Measurements from ENCODE around the gene MAML3.

DNA sequence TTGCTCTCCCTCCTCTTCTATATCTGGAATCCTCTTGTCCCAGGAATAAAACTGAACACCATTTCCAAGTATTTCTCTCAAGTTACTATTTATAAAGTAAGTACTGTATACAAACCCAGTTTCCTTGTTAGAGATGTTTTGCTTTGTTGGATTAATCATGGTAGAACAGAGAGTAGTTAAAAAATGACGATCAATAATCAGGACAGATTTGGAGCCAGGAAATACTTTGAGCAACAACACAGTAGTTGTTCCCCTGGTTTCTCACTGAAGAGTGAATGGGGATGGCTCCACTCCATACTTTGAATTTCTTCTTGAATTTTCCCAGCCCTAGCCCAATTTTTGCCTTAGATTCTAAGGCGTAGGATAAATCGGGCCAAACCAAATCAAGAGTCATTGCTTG lies 467.0 kb downstream of the MAML3 start:
- TF ChIP-seq, protein P1, sequence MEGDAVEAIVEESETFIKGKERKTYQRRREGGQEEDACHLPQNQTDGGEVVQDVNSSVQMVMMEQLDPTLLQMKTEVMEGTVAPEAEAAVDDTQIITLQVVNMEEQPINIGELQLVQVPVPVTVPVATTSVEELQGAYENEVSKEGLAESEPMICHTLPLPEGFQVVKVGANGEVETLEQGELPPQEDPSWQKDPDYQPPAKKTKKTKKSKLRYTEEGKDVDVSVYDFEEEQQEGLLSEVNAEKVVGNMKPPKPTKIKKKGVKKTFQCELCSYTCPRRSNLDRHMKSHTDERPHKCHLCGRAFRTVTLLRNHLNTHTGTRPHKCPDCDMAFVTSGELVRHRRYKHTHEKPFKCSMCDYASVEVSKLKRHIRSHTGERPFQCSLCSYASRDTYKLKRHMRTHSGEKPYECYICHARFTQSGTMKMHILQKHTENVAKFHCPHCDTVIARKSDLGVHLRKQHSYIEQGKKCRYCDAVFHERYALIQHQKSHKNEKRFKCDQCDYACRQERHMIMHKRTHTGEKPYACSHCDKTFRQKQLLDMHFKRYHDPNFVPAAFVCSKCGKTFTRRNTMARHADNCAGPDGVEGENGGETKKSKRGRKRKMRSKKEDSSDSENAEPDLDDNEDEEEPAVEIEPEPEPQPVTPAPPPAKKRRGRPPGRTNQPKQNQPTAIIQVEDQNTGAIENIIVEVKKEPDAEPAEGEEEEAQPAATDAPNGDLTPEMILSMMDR (IDR thresholded peaks at IDR 0.05; ENCODE audit: insufficient read depth, low read length): no peak
- TF ChIP-seq POLR2AphosphoS5 (IDR thresholded peaks at IDR 0.05; ENCODE audit: low read depth) (no peak), GABPA (IDR thresholded peaks at IDR 0.05; ENCODE audit: low read depth) (no peak), SPI1 (IDR thresholded peaks at IDR 0.05; ENCODE audit: borderline replicate concordance, low read depth) (no peak)
- TF ChIP-seq, protein P2, sequence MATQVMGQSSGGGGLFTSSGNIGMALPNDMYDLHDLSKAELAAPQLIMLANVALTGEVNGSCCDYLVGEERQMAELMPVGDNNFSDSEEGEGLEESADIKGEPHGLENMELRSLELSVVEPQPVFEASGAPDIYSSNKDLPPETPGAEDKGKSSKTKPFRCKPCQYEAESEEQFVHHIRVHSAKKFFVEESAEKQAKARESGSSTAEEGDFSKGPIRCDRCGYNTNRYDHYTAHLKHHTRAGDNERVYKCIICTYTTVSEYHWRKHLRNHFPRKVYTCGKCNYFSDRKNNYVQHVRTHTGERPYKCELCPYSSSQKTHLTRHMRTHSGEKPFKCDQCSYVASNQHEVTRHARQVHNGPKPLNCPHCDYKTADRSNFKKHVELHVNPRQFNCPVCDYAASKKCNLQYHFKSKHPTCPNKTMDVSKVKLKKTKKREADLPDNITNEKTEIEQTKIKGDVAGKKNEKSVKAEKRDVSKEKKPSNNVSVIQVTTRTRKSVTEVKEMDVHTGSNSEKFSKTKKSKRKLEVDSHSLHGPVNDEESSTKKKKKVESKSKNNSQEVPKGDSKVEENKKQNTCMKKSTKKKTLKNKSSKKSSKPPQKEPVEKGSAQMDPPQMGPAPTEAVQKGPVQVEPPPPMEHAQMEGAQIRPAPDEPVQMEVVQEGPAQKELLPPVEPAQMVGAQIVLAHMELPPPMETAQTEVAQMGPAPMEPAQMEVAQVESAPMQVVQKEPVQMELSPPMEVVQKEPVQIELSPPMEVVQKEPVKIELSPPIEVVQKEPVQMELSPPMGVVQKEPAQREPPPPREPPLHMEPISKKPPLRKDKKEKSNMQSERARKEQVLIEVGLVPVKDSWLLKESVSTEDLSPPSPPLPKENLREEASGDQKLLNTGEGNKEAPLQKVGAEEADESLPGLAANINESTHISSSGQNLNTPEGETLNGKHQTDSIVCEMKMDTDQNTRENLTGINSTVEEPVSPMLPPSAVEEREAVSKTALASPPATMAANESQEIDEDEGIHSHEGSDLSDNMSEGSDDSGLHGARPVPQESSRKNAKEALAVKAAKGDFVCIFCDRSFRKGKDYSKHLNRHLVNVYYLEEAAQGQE (IDR thresholded peaks at IDR 0.05; ENCODE audit: insufficient replicate concordance, low read depth): no peak

Measured in HL-60 (cell line).